ENCODE data around the gene ELP1. TPM values are rescaled to one million over a fixed set of nuclear protein-coding genes. Genes with fewer than 3 reads are reported as not detected.
"Not testable (repeated sequence)": the region's sequence is repeated elsewhere in the genome, so short reads cannot be mapped to it uniquely, and the experiment has no call there.

Gene ELP1
- total RNA-seq, 1 experiment from 2014 or later = 28.9 TPM

- Histone ChIP-seq H3K27me3 (ENCODE audit: control insufficient read depth, insufficient read depth, low read length) (no peaks in the 10 kb centered on the region), H3K36me3 (replicated peaks; ENCODE audit: control insufficient read depth, insufficient read depth, low read length) (peaks cover 22% of the 10 kb centered on the region), H3K4me3 (ENCODE audit: insufficient read depth, low read depth, low read length) (no peak overlapping the region)
- no peak for DNase-seq
These were observed 28.4 kb downstream of the ELP1 start for GRCh38 chr9:108905494-108905893.

GRCh38 chr9:108904161-108904560 lies 29.8 kb downstream of the ELP1 start:
- no peaks in the 10 kb centered on the region for H3K27me3 ChIP-seq (ENCODE audit: control insufficient read depth, insufficient read depth, low read length)
- DNase-seq = no peak
- H3K4me3 ChIP-seq (ENCODE audit: insufficient read depth, low read depth, low read length) = no peak overlapping the region
- peaks cover 23% of the 10 kb centered on the region for H3K36me3 ChIP-seq (replicated peaks; ENCODE audit: control insufficient read depth, insufficient read depth, low read length)

GRCh38 chr9:108903420-108904103 lies 30.4 kb downstream of the ELP1 start:
- Histone ChIP-seq H3K4me3 (ENCODE audit: insufficient read depth, low read depth, low read length) (no peak overlapping the region), H3K27me3 (ENCODE audit: control insufficient read depth, insufficient read depth, low read length) (no peaks in the 10 kb centered on the region), H3K36me3 (replicated peaks; ENCODE audit: control insufficient read depth, insufficient read depth, low read length) (peaks cover 23% of the 10 kb centered on the region)
- no peak for DNase-seq

- Histone ChIP-seq H3K4me3 (ENCODE audit: insufficient read depth, low read depth, low read length) (no peak overlapping the region), H3K27me3 (ENCODE audit: control insufficient read depth, insufficient read depth, low read length) (no peaks in the 10 kb centered on the region), H3K36me3 (replicated peaks; ENCODE audit: control insufficient read depth, insufficient read depth, low read length) (peaks cover 25% of the 10 kb centered on the region)
- no peak for DNase-seq
These were observed 33.7 kb downstream of the ELP1 start for GRCh38 chr9:108900176-108900575.

- not testable (repeated sequence) for H3K27me3 ChIP-seq (ENCODE audit: control insufficient read depth, insufficient read depth, low read length); H3K4me3 ChIP-seq (ENCODE audit: insufficient read depth, low read depth, low read length); DNase-seq
- H3K36me3 ChIP-seq (replicated peaks; ENCODE audit: control insufficient read depth, insufficient read depth, low read length) = peaks cover 27% of the 10 kb centered on the region
These were observed 34.8 kb downstream of the ELP1 start for GRCh38 chr9:108899023-108899695.

GRCh38 chr9:108897324-108898096 lies 36.4 kb downstream of the ELP1 start:
- DNase-seq = no peak
- Histone ChIP-seq H3K36me3 (replicated peaks; ENCODE audit: control insufficient read depth, insufficient read depth, low read length) (peaks cover 23% of the 10 kb centered on the region), H3K4me3 (ENCODE audit: insufficient read depth, low read depth, low read length) (no peak overlapping the region), H3K27me3 (ENCODE audit: control insufficient read depth, insufficient read depth, low read length) (no peaks in the 10 kb centered on the region)

DNA sequence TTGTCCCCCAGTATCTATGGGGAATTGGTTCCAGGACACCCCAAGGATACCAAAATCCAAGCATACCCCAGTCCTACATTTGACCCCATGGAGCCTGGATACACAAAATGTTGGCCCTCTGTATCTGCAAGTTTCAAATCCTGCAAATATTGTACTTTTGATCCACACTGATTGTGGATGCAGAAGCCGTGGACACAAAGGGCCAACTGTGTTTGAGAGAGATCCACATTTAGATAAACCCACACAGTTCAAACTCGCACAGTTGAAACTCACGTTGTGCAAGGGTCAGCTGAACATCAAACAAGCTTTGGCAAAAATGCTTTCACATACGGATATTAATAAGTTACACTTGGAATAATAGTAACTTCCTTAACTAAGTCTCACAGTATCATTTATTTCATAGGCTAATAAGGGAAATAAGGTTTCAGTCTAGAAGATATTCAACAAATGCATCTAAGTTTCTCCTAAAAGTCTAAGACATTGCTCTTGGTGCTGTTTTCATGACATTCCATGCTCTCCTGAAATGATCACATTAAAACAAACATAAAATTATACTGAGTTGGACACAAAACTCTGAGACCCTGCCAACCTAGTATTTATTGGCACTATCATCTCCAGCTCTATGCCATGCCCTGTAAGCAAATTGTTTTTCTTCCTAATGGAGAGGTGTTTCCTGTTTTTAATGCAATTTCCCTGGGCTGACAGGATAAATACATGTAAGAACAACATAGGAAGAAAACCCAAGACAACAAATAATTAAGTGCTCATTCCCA lies 39.5 kb downstream of the ELP1 start:
- no peak for DNase-seq
- Histone ChIP-seq H3K27me3 (ENCODE audit: control insufficient read depth, insufficient read depth, low read length) (no peaks in the 10 kb centered on the region), H3K4me3 (ENCODE audit: insufficient read depth, low read depth, low read length) (no peak overlapping the region), H3K36me3 (replicated peaks; ENCODE audit: control insufficient read depth, insufficient read depth, low read length) (peaks cover 28% of the 10 kb centered on the region)

GRCh38 chr9:108889649-108890067 lies 44.3 kb downstream of the ELP1 start:
- H3K36me3 ChIP-seq (replicated peaks; ENCODE audit: control insufficient read depth, insufficient read depth, low read length) = peaks cover 16% of the 10 kb centered on the region
- DNase-seq = no peak
- H3K27me3 ChIP-seq (ENCODE audit: control insufficient read depth, insufficient read depth, low read length) = no peaks in the 10 kb centered on the region
- H3K4me3 ChIP-seq (ENCODE audit: insufficient read depth, low read depth, low read length) = no peak overlapping the region

DNA sequence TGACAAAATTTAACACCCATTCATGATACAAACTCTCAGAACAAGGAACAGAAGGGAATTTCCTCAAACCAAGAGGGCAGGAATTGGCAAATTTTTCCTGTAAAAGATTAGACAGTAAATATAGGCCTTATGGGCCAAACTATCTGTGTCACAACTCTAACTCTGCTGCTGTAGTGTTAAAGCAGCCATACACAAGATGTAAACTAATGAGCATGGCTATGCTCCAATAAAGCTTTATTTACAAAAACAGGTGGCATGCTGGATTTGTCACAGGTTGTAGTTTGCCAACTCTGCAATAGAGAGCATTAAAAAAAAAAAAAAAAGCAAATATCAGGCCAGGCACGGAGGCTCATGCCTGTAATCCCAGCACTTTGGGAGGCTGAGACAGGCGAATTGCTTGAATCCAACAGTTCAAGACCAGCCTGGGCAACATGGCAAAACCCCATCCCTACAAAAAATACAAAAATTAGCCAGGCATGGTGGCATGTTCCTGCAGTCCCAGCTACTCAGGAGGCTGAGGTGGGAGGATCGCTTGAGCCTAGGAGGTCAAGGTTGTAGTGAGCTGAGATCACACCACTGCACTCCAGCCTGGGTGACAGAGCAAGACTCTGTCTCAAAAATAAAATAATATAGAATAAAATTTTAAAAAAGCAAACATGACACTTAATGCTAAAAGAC lies 47.2 kb downstream of the ELP1 start:
- not testable (repeated sequence) for H3K27me3 ChIP-seq (ENCODE audit: control insufficient read depth, insufficient read depth, low read length); H3K36me3 ChIP-seq (replicated peaks; ENCODE audit: control insufficient read depth, insufficient read depth, low read length); H3K4me3 ChIP-seq (ENCODE audit: insufficient read depth, low read depth, low read length); DNase-seq

DNA sequence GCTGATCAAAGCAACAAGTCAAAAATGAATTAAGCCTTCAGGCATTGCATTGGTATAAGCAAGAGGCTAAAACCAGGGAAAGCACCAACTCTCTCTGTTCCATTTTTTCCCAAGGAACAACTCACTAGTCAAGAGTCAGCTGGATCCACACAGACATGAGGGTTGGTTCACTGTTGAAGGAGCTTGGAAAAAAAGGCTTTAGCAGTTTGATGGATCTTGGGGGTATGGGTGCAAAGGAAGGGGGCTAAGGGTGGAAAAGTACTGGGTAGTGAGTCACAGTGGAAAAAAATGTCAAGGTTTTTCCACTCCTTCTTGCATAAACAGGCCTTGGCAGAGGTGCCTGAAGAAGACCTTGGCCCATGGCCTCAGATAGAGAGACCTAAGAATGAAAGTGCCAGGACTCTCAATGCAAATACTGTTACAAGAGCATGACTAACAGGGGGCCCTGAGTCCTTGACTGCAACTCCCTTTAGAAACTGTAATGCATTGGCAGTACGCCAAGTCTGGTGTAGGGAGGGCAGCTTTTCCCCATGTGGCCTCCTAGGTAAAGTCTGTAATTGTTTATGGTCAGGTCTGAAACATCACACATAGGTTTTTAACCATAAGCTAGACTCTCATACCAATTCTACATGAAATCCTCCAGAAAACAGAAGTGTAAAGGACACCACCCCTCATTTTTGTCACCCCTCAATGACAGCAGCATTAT lies 48.1 kb downstream of the ELP1 start:
- Histone ChIP-seq H3K4me3 (ENCODE audit: insufficient read depth, low read depth, low read length) (no peak overlapping the region), H3K27me3 (ENCODE audit: control insufficient read depth, insufficient read depth, low read length) (no peaks in the 10 kb centered on the region), H3K36me3 (replicated peaks; ENCODE audit: control insufficient read depth, insufficient read depth, low read length) (peaks cover 2% of the 10 kb centered on the region)
- no peak for DNase-seq

DNA sequence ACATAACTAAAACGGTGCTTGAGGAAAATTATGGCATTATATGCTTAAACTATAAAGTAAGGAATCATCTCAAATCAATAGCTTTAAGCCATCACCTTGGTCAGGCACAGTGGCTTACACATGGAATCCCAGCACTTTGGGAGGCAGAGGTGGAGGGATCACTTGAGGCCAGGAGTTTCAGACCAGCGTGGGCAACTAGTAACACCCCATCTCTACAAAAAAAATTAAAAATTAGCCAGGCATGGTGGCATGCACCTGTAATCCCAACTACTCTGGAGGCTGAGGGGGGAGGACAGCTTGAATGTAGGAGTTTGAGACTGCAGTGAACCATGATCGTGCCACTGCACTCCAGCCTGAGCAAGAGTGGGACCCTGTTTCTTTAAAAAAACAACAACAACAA lies 49.2 kb downstream of the ELP1 start:
- H3K36me3 ChIP-seq (replicated peaks; ENCODE audit: control insufficient read depth, insufficient read depth, low read length) = no peaks in the 10 kb centered on the region; the same call in none of the 2 replicates
- H3K27me3 ChIP-seq (ENCODE audit: control insufficient read depth, insufficient read depth, low read length) = no peaks in the 10 kb centered on the region
- no peak for DNase-seq
- H3K4me3 ChIP-seq (ENCODE audit: insufficient read depth, low read depth, low read length) = no peak overlapping the region

DNA sequence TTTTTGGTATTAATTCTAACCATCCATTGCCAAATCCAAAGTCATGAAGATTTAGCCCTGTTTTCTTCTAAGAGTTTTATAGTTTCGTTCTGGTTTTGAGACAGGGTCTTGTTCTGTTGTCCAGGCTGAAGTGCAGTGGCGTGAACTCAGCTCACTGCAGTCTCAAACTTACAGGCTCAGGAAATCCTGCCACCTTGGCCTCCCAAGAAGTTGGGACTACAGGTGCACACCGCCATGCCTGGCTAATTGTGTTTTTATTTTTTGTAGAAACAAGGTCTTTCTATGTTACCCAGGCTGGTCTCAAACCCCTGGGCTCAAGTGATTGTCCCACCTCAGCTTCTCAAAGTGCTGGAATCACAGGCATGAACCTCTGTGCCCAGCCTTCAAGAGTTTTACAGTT lies 50.8 kb downstream of the ELP1 start:
- no peak for DNase-seq
- Histone ChIP-seq H3K4me3 (ENCODE audit: insufficient read depth, low read depth, low read length) (no peak overlapping the region), H3K27me3 (ENCODE audit: control insufficient read depth, insufficient read depth, low read length) (no peaks in the 10 kb centered on the region), H3K36me3 (replicated peaks; ENCODE audit: control insufficient read depth, insufficient read depth, low read length) (peaks cover 8% of the 10 kb centered on the region)

DNA sequence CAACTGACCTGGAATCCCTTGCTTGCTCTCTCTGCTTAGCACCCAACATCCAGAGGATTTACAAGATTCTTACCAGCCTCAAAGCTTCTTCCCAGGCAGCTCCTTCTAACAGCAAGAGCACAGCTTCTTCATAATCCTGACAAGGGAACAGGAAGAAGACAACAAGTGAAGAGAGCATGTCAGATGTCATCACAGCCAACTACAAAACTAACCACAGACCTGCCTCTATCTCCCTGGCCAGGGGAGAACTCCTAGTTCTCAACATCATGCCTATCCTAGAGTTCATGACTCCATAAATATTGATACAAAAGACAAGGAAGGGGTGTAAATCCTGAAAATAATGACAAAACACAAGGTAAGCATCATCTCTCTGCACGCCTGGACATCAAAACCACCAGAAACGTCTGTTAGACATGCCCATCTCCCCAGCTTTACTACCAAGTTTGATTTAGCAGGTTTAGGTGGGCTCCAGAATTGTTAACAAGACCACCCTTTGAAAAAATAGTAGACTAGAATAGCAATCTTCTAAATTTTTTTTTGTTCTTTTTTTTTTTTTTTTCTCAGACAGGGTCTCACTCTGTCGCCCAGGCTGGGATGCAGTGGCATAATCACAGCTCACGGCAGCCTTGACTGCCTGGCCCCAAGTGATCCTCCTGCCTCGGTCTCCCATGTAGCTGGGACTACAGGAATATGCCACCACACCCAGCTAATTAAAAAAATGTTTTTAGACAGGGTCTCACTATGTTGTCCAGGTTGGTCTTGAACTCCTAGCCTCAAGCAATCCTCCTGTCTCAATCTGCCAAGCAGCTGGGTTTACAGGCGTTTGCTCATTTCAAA lies 51.7 kb downstream of the ELP1 start:
- Histone ChIP-seq H3K36me3 (replicated peaks; ENCODE audit: control insufficient read depth, insufficient read depth, low read length) (peaks cover 10% of the 10 kb centered on the region), H3K4me3 (ENCODE audit: insufficient read depth, low read depth, low read length) (no peak overlapping the region)
- DNase-seq = no peak

More for the DNA sequence above, 51.7 kb downstream of the ELP1 start:
- H3K27me3 ChIP-seq (ENCODE audit: control insufficient read depth, insufficient read depth, low read length) = no peaks in the 10 kb centered on the region

Measured in H7 (cell line).